Left kidney (tissue), 2 donors: ENCODE results near the gene SH2D3A. TPM values are rescaled to one million over a fixed set of nuclear protein-coding genes. Genes with fewer than 3 reads are reported as not detected.

Experiments
- DNase-seq: peaks from one replicate; pipeline ENCODE4 v3.0.0-alpha.2; 2013
- polyA plus RNA-seq: library from polyadenylated mRNA; unstranded; fragments of 120-200 nt; gene quantifications from one replicate; pipeline ENCODE4 v1.2.1, GENCODE V29; 2013; ENCODE audit not compliant: insufficient read length

The SH2D3A gene
- polyA plus RNA-seq, 1 donor: 6.2 TPM

DNA sequence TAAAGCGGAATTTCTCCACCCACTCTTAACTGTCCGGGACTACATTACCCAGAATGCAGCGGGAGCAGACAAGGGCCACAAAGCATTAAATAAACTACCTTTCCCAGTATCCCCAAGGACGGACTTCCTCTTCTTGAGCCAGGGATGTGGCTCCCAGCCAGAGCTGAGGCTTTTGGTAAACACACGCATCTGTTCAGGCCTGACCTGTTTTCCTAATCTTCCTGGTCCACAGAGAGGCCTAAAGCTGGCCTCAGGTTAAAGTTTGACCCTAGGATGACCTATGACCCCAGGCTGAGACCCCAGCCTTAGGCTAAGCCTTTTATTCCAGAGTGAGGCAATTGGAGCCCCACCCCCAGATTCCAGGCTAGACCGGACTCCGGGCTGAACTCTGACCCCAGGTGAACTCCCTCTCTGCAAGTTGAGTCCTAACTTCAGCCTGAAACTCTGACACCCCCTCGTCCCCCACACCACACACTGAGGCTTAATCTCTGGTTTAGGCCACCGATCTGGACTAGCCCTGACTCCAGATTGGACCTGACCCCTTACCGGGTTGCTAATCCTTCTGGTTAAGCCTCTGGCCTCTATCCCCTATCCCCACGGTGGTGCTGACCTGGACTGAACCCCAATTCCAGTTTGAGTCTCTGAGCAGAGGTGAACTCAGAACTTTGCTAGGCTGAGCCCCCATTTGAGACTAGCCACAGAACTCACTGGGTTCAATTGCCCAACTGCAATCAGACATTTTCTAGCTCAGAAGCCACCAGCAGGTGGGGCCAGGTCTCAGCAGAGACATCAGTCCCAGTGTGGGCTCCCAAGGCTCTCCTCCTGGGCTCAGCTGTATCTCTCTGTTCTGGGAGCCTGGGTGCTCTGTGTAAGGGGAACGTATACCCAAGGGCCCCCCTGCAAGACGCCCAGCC, 29.1 kb downstream of the SH2D3A start:
- no peak for DNase-seq

DNA sequence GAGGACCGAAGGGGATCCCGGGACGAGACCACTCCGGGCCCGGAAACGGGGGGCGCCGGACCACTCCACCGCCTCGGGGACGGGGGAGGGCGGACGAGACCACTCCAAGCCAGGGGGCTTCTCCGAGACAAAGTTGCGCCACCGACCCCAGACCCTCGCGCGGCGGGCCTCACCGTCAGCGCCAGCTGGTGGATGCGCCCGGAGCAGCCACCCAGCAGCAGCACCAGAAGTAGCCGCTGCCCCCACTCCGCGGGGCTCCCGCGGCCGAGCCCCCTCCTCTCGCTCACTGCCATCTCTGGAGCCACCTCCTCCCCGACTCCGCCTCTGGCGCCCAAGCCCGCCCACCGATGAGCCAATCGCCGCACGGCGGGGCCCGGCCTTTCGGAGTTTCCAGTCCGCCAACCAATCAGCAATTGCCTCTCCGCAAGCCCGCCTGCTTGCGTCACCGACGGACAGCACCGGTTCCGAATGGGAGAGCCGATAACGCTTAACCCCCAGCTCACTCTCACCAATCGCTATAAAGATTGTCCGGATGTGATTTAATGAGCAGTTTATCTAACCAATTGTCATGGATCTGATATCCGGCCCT, 29.9 kb downstream of the SH2D3A start, which contains the start of gene GPR108:
TSS of gene GPR108 (minus strand) at position 297 of the 589 bp plus-strand sequence. CDS start at position 293, 4 bp downstream.
- peak; percentile 100 for DNase-seq

DNA sequence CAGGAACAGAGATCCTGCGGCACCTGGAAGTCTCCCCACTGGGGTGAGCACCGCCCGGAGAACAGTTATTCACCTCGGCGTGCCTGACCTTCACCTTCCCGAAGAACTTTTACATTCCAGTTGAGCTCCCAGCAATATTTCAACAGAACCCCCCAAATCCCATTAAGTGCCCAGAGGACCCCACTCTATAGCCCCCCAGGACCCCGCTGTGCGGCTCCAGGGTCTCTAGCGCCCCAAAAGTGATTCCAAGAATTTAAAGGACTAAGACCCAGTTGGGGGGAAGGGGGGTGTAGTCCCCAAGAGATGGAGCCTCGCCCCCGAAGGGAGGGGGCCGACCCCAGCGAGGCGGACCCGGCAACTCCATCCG, 30.3 kb downstream of the SH2D3A start:
- no peak for DNase-seq

DNA sequence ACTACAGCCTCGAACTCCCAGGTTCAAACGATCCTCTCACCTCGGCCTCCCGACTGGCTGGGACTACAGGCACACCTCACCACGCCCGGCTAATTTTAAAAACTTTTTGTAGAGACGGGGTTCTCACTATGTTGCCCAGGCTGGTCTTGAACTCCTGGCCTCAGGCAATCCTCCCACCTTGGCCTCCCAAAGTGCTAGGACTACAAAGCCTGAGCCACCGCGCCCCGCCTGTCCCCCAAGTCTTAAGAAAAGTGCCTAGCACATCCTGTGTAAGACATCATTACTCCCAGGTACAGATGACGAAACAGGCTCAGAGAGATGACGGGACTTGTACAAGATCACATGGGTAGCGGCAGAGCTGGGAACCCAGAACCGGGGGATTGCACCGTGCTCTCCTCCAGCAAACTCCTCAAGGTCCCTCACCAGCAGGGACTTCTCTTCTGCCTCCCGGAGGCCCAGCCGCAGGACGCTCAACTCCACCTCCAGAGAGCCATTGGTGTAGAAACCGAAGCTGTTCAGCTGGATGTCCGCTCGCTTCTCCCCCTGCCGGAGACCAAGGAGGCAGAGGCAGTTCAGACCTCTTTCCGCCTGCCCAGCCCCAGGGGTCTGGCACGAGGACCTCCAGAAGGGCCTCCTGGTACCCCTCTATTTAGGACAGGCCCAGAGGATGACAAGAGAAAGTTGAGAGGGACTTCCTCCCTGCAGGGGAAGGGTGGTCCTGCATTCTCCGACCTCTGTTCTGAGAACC, 30.9 kb downstream of the SH2D3A start:
- DNase-seq: no peak

DNA sequence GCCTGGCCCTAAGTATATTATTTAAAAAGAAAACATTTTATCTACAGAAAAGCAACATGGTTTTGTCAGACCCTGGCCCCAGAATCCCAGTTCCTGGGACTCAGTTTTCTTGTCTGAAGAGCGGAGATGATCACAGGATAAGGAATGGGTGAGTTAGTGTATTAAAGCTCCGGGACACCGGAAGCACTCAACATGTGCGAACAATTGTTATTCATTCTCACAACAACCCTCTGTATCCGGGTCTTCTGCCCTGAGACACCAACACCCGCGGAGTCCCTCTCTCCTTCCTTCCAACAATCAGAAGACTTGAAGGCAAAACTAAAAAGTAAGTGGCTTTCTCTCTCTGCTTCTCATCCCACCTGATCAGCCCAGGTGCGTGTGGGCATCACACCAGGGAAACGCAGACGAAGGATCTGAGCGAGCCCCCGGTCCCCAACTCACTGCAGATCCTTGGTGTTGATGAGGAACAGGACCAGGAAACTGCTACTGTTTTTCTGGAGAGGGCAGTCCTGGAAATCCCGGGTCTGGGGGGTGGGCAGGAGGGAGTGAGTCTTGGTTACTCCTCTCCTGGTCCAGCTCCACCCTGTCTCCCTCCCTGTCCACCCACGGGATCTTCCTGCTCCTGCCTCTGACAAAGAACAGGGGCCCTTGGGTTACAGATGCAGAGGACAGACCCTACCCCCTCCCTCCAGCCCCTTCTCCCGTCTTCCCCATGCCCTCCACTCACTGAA, 31.9 kb downstream of the SH2D3A start:
- DNase-seq: no peak

DNA sequence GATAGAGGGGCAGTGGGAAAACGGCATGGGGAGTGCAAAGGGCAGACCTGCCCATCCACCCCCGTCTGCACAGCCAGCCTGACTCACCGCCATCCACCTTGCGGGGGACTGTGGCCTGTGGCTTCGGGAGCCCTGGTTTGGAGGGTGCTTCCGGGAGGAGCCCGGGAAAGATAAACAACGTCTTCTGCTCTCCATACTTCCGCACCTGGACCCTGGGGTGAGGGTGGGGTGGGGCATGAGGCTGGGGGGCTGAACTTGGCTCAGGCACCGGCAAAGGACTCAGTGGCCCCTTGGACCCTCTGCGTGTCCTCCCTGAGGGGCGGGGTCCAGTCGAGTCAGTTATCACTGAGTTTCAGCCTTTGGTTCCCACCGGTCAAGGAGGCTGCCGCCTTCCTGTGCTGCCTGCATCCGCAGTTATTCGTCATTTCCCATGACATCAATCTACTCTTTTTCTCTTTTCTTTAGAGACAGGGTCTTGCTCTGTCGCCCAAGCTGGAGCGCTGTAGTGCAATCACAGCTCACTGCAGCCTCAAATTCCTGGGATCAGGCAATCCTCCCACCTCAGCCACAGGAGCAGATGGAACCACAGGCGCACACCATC, 33.0 kb downstream of the SH2D3A start:
- no peak for DNase-seq

DNA sequence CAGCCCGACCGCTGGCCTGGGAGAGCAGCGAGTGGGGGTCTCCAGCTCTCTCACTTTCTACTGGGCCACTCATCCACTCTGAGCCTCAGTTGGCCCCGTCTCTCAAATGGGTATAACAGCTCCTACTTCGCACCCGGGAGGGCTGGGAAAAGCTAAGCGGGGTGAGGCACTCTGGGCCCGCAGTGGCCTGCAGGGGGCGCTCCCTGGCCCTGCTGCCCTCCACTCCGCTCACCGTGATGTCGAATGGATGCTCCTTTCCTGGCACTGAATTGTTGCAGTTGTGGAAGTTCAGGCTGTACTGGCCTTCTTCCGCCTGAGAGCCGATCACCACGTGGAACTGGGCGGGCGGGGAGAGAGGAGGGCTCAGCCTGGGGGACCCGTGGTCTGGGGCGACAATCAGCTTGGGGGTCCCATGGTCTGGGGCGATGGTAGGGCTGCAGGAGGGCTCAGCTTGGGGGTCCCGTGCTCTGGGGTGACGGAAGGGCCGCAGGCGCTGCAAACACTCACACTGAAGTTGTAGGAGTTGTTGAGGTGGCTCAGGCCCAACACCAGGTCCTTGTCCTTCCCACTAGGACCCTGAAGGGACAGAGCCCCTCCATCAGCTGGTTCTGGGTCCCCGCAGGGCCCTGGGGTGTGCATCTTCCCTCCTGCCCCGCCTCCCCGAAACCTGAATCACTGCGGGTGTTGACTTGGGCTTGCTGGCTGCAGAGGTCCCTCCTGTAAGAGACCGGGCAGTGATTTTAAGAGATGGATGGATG, 33.7 kb downstream of the SH2D3A start:
- DNase-seq: no peak

DNA sequence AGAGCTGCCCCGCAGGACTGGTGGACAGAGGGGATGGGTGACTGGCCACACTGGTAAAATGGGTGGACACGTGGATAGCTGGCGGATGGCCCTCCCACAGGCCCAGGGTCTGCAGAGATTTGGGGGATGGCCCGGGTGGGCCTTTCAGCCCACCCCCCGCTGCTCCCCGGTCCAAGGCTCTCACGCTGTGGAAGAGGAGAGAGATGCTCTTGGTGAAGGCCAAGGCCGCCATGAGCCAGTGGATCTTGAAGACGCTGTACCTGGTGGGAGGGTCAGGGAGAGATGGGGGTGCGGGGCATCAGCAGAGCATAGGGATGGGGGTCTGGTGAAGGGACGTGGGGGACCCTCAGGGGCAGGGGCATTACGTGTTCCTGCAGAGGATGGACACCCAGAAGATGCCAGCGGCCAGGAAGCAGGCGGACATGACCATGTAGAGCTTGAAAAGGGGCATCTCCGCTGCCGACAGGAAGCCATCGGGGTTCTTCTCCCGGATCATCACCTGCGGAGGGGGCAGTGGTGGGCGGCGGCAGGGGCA, 34.4 kb downstream of the SH2D3A start:
- no peak for DNase-seq

DNA sequence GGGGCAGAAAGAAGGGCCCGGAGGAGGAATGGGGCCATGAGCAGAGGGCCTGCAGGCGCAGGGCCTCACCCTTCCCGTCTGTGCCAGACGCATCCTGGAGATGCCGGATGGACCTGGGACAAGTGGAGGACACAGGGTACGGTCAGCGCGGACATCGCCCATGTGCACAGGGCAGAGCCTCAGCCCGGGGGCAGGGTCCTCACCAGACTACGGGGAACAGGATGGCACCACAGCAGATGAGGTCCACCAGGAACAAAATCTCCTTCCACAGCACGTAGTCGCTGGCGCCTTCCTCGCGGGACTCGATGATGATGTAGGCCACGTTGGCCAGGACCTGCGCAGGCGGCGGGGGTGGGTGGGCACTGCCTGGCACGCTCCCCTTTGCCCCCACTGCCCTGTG, 35.4 kb downstream of the SH2D3A start:
- DNase-seq: no peak

DNA sequence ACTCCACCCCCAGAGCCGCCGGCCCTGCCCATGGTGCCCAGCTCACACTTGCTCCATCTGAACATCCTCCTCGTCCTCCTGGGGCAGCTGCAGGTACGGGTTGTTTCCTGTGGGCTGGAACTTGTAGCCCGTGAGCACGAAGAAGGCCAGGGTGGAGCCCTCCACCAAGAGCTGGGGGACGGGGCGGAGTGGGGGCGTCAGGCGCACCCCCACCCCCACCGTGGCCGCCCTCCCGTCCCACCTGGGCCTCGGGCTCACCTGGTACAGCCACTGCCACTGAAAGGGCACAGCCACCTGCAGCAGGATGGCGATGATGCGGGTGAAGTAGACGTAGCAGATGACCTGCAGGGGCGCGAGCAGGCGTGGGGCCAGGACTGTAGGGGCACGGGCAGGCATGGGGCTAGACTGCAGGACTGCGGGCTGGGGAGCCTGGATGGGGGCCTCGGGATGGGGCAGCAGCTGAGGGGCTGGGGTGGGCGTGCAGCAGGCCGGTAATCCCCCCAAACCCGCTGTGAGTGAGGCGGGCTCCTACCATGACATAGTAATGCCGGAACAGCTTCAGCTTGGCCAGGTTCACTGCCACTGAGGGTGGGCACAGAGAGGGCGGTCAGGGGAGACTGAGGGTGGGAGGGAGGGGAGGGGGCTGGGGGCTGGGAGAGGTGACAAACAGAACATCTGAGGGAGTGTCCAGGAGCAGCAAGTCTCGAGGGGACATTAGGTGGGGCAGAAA, 36.1 kb downstream of the SH2D3A start:
- DNase-seq: no peak

DNA sequence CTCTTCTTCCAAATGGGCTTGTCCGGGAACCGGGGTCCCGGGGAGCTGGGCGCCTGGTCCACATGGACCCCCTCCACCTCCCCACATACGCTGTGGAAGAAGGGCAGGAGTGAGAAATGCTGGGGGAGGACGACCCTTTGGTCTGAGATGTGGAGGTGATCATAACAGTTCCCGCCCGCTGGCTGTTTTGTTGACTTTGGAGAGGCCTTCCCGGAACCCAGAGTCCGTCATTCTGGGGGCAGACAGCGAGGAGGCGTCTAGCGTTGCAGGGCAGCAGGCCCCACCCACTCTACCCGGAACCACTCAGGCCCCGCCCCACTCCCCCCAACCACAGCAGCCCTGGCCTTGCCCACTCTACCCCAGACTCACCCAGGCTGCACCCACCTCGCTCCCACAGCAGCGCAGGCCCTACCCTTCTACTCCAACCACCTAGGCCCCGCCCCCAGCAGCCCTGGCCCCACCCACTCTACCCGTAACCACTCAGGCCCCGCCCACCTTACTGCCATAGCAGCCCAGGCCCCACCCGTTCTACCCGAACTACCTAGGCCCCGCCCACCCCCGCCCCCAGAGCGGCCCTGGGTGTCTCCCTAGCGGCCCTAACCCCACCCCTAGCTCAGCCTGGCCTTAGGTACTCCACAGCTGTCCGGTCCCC, 37.0 kb downstream of the SH2D3A start:
- no peak for DNase-seq

DNA sequence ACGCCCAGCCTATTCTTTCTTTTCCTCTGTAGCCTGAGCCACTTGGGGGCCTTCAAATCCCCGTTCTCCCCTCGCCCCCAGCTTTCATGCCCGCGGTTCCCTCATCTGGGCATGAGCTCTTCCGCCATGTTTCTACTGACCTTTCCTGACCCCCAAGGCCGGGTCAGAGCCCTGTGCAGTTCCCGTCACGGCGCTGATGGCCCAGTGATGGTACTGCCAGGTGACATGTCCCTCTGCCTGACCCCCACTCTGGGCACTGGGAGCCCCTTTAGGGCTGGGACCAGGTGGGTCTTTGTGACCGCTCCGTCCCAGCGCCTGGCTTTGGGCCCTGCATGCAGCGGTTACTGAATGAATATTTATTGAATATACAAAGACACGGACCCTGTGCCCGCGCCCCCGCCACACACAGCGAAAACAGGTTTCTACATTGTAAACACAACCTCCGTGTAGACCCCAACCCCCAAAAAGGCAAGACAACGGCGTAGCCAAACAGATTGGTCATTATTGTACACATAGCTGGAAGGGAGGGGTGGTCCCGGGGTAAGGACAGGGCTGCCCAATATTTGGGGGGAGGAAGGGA, 37.6 kb downstream of the SH2D3A start:
- no peak for DNase-seq

DNA sequence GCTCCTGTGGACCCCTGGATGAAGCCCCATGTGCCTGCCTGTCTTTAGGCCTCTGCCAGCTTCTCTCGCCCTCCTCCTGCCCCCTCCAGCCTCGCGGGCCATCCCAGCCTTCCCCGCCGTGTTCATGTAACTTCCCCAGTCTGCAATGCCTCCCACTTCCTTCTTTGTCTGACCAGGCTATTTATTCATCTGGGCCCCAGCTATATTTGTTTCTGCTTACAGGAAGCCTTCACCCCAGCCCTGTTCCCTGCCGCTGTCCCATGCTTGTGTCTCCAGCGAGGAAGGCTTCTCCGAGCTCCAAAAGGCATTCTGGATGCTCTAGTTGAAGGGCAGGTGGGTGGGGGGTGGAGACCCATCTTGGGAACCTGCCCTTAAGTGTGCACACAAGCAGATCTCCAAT, 38.9 kb downstream of the SH2D3A start:
- DNase-seq: no peak

DNA sequence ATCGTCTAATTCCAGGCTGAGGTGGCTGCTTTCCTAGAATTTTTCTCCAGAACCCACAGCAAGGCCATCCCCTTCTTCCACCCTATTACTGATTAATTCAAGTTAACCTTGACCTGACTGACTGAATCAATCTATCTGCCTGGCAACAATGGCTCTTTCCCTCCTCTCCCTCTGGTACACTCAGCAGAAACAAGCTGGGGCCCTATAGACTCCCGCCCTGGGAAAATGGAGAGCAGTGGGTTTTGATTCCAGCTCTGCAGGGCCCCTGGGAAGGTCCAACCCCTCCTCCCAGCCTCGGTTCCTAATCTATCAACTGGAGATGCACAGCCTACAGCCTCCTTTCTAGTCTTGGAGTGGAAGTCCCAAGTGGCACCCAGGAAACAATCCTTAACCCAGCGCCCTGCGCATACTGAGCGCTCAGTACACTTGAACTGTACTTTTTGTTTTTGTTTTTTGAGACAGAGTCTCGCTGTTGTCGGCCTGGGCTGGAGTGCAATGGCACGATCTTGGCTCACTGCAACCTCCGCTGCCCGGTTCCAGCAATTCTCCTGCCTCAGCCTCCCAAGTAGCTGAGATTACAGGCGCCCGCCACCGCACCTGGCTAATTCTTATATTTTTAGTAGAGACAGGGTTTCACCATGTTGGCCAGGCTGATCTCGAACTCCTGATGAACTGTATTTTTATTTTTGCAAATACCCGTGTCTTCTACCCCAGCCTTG, 41.6 kb downstream of the SH2D3A start:
- DNase-seq: no peak

DNA sequence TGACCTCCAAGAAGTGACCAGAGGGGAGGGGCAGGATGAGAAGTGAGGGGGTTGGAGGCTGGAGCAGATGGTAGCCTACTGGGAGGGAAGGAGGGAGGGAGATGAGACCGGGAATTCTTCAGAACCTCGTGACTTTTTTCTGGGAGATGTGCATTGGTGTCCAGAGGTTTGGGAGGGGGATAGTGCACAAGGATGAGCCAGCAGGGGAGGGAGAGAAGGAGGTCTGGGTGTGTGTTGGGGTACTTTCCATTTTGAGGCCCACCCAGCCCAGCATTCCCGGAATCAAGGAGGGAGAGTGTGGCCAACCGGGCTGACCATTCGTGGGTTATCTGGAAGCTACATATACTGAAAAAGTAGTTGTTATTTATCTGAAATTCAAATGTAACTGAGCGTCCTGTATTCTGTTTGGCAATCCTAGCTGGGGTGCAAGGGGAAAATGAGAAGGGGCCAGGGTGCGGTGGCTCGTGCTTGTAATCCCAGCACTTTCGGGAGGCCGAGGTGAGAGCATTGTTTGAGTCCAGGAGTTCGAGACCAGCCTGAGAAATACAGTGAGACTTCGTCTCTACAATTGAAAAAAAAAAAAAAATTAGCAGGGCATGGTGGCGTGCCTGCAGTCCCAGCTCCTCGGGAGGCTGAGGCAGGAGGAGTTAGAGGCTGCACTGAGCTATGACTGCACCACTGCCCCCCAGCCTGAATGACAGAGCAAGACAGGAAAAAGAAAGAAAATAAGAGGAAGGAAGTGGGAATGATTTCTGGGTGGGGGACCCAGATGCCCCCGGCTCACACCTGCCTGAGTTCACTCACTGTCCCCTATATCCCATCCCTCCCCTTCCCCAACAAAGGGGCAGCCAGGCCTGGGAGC, 42.4 kb downstream of the SH2D3A start:
- no peak for DNase-seq

DNA sequence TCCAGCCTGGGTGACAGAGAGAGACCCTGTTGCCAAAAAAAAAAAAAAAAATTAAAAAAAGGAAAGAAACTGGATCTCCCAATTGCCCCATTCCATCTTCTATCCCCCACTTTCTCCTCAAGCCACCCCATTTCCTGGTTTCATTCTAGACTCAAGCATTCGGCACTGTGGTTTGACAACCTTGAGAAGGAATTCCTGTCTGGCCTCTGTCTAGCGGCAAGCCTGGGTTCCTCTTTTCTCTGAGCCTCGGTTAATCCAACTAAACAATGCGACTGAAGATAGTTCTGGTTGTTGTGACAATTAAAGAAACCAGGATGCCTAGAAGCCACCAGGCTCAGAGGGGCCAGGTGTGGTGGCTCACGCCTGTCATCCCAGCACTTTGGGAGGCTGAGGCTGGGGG, 43.5 kb downstream of the SH2D3A start:
- no peak for DNase-seq

DNA sequence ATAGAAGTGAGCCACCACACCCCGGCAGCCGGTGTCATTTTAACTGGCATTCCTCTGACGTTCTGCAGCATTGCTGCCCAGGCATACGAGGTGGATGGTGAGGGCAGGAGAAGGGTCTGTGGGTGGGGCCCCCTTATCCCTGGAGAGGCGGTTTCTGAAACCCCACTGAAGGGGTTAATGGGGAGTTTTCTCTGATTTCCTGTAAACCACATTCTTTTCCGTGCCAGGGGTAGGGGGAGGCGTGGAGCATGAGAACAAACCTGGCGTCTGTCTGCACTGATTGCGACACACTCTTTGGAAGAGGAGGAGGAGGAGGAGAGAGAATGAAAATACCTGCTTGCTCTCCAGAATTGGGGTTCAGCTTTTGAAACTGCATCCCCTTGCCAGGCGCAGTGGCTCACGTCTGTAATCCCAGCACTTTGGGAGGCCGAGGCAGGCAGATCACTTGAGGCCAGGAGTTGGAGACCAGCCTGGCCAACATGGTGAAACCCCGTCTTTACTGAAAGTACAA, 44.1 kb downstream of the SH2D3A start:
- no peak for DNase-seq
